GM21529 (cell line): ENCODE measurements around the gene TRMT112.

ENCODE experiments used
- ATAC-seq: cut with Tn5 transposase; IDR thresholded peaks from one replicate; pipeline ENCODE4 v1.9.1; 2021; ENCODE audit not compliant: unreplicated experiment

The TRMT112 gene

GRCh38 chr11:64351136-64351631, 33.8 kb upstream of the TRMT112 start:
- ATAC-seq: no peak

GRCh38 chr11:64349404-64349803, 32.0 kb upstream of the TRMT112 start:
- no peak for ATAC-seq

GRCh38 chr11:64349025-64349387, 31.6 kb upstream of the TRMT112 start:
- no peak for ATAC-seq

- no peak for ATAC-seq
Measured at GRCh38 chr11:64348383-64349024, 31.1 kb upstream of the TRMT112 start.

- no peak for ATAC-seq
Measured at GRCh38 chr11:64347193-64347867, 30.0 kb upstream of the TRMT112 start.

GRCh38 chr11:64344787-64345186, 27.4 kb upstream of the TRMT112 start:
- no peak for ATAC-seq

- no peak for ATAC-seq
Measured at GRCh38 chr11:64343767-64344559, 26.6 kb upstream of the TRMT112 start.

- ATAC-seq: no peak
Measured at GRCh38 chr11:64342869-64343745, 25.7 kb upstream of the TRMT112 start.

GRCh38 chr11:64341851-64342791, 24.8 kb upstream of the TRMT112 start:
- no peak for ATAC-seq

- no peak for ATAC-seq
Measured at GRCh38 chr11:64341429-64341828, 24.1 kb upstream of the TRMT112 start.

- peak; percentile 46 for ATAC-seq
Measured at GRCh38 chr11:64340671-64341335, 23.4 kb upstream of the TRMT112 start.

GRCh38 chr11:64339754-64340408, 22.5 kb upstream of the TRMT112 start, which contains the start of gene CCDC88B:
Gene CCDC88B (plus strand): TSS chr11:64340204. CDS start chr11:64340267, 63 bp downstream.
- peak; percentile 54 for ATAC-seq

- no peak for ATAC-seq
Measured at GRCh38 chr11:64339286-64339685, 21.9 kb upstream of the TRMT112 start.

GRCh38 chr11:64338716-64339115, 21.4 kb upstream of the TRMT112 start:
- no peak for ATAC-seq

GRCh38 chr11:64337538-64338249, 20.3 kb upstream of the TRMT112 start:
- ATAC-seq: no peak

GRCh38 chr11:64334764-64335735, 17.7 kb upstream of the TRMT112 start:
- peak; percentile 83 for ATAC-seq

- no peak for ATAC-seq
Measured at GRCh38 chr11:64333556-64333955, 16.2 kb upstream of the TRMT112 start.
